ENCODE data around the gene ESR1.

DNA sequence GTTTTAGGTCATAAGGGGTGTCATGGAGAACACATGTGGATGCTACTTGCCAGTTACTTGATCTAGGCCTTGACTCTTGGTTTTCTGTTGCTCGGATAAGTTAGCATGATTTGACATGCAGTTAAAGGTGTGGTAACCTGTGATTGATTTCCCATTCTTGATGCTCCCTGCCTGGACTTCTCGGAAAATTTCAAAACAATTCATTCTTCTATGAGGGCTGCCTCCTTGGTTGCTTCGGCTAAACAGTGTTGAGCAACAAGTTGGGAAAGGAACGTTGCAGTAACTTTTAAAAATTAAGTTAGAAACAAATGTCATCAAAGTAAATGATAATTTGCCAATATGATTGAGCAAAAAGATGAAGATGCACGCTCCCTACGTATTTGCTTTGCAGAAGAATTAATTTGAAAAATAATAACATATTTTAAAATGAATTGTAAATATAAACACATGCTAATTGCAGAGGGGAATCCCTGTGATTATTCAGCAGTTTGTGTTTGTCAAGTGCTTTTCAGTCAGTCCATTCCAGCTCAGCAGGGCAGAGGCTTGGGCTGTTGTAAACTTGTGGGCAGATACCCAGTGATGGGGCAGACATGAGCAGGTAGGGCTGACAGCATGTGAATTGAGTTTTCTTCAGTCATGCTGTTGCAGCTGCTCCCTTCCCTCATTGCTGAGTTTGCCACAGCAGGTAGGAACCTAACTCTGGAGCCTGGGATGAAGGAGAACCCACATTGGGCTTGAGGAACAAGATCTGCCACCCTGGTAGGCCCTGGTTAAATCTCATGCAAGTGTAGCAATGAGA is 110.2 kb downstream of the ESR1 start:
- TF ChIP-seq, protein P1, sequence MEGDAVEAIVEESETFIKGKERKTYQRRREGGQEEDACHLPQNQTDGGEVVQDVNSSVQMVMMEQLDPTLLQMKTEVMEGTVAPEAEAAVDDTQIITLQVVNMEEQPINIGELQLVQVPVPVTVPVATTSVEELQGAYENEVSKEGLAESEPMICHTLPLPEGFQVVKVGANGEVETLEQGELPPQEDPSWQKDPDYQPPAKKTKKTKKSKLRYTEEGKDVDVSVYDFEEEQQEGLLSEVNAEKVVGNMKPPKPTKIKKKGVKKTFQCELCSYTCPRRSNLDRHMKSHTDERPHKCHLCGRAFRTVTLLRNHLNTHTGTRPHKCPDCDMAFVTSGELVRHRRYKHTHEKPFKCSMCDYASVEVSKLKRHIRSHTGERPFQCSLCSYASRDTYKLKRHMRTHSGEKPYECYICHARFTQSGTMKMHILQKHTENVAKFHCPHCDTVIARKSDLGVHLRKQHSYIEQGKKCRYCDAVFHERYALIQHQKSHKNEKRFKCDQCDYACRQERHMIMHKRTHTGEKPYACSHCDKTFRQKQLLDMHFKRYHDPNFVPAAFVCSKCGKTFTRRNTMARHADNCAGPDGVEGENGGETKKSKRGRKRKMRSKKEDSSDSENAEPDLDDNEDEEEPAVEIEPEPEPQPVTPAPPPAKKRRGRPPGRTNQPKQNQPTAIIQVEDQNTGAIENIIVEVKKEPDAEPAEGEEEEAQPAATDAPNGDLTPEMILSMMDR (IDR thresholded peaks at IDR 0.05): no peak
- no peak for TF ChIP-seq POLR2A (IDR thresholded peaks at IDR 0.05)
